Skeletal muscle tissue (tissue), 4 donors: ENCODE measurements around the gene BAHD1. TPM values are rescaled to one million over a fixed set of nuclear protein-coding genes. Genes with fewer than 3 reads are reported as not detected.
A peak's percentile ranks its signal among the peaks of the same experiment; 100 is the strongest.

Experiments
- H3K27ac ChIP-seq: one replicate; pipeline ENCODE4 v1.7.0; 2013; ENCODE audit warnings: mild to moderate bottlenecking, low read depth, low read length, inconsistent platforms
- H3K27me3 ChIP-seq, 3 donors: one replicate each; pipeline ENCODE4 v1.7.0; 2013; ENCODE audit warnings: low read length in 3 of 3; ENCODE audit not compliant: control insufficient read depth in 3 of 3, insufficient read depth in 3 of 3
- H3K36me3 ChIP-seq, 3 donors: one replicate each; pipeline ENCODE4 v1.7.0; 2013; ENCODE audit warnings: low read length in 3 of 3; ENCODE audit not compliant: control insufficient read depth in 3 of 3, insufficient read depth in 3 of 3
- H3K4me1 ChIP-seq, 3 donors: one replicate each; pipeline ENCODE4 v1.7.0; 2013; ENCODE audit warnings: low read length in 3 of 3, mild to moderate bottlenecking in 3 of 3; ENCODE audit not compliant: control insufficient read depth in 3 of 3, insufficient read depth in 3 of 3
- H3K4me3 ChIP-seq, 3 donors: one replicate each; pipeline ENCODE4 v1.7.0; 2013; ENCODE audit warnings: low read length in 3 of 3
- H3K9ac ChIP-seq, 3 donors: one replicate each; pipeline ENCODE4 v1.7.0; 2013; ENCODE audit warnings: low read length in 3 of 3, mild to moderate bottlenecking in 3 of 3, moderate library complexity in 2 of 3, low read depth in 1 of 3
- H3K9me3 ChIP-seq, 3 donors: one replicate each; pipeline ENCODE4 v1.7.0; 2013; ENCODE audit warnings: low read length in 3 of 3; ENCODE audit not compliant: control insufficient read depth in 3 of 3
- total RNA-seq: library from RNA; depleted of rRNA; stranded (reverse); fragments of >200 nt; gene quantifications from one replicate; pipeline ENCODE4 v1.2.3, GENCODE V29; 2014
- donor health status: Osteomylitis.

BAHD1 gene
- total RNA-seq, 1 donor from 2014 or later = 9.4 TPM

- Histone ChIP-seq H3K4me1 (peaks cover 20 to 27% (median 21%) of the 10 kb centered on the region in 3 donors), H3K27me3 (no peaks in the 10 kb centered on the region), H3K9ac (peak overlapping the region in 1 of 3 donors; percentile 57), H3K27ac (peak overlapping the region; percentile 66), H3K36me3 (peaks cover 9 to 16% (median 14%) of the 10 kb centered on the region in 3 donors), H3K9me3 (no peaks in the 10 kb centered on the region), H3K4me3 (peak overlapping the region; percentile 22 to 43 (median 22))
Measured at GRCh38 chr15:40421246-40422157, 19.3 kb upstream of the BAHD1 start.

GRCh38 chr15:40424483-40425115 is 16.2 kb upstream of the BAHD1 start:
- H3K4me1 ChIP-seq = peaks cover 20 to 27% (median 21%) of the 10 kb centered on the region in 3 donors
- H3K36me3 ChIP-seq = no peaks in the 10 kb centered on the region

GRCh38 chr15:40425681-40426080 is 15.1 kb upstream of the BAHD1 start:
- no peak overlapping the region for H3K27ac ChIP-seq
- H3K4me1 ChIP-seq = peaks cover 12 to 18% (median 14%) of the 10 kb centered on the region in 3 donors
- no peaks in the 10 kb centered on the region for H3K36me3 ChIP-seq
- no peaks in the 10 kb centered on the region for H3K9me3 ChIP-seq
- no peak overlapping the region for H3K9ac ChIP-seq
- no peak overlapping the region for H3K4me3 ChIP-seq
- peaks cover 0 to 5% (median 0%) of the 10 kb centered on the region in 3 donors for H3K27me3 ChIP-seq

More at GRCh38 chr15:40424483-40425115, 16.2 kb upstream of the BAHD1 start:
- H3K9me3 ChIP-seq = no peaks in the 10 kb centered on the region
- H3K27ac ChIP-seq = no peak overlapping the region
- peak overlapping the region in 2 of 3 donors; percentile 29 to 40 for H3K9ac ChIP-seq
- no peak overlapping the region for H3K4me3 ChIP-seq
- H3K27me3 ChIP-seq = no peaks in the 10 kb centered on the region

DNA sequence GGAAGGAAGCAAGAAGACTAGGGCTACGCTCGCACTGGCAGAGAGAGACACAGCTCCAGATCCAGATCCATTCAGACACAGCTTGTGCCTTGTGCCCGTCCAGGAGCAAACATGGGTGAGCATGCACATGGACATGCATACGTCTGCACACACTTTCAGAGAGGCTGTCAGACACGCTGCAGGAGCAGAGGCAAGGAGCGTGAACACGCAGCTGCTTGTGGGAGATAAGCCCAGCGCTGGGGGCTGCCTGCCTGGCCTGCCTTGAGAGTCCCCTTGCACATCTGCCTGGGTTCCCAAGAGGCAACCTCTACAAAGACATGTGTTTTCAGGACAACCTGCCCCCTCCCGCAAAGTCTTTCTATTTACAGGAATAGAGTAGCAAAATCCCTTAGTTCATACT is 13.6 kb upstream of the BAHD1 start:
- H3K9ac ChIP-seq = peak overlapping the region in 1 of 3 donors; percentile 1
- H3K9me3 ChIP-seq = no peaks in the 10 kb centered on the region
- H3K27me3 ChIP-seq = peaks cover 0 to 5% (median 0%) of the 10 kb centered on the region in 3 donors
- H3K36me3 ChIP-seq = no peaks in the 10 kb centered on the region
- peaks cover 0 to 4% (median 0%) of the 10 kb centered on the region in 3 donors for H3K4me1 ChIP-seq
- H3K27ac ChIP-seq = no peak overlapping the region
- H3K4me3 ChIP-seq = no peak overlapping the region

GRCh38 chr15:40428185-40428584 is 12.6 kb upstream of the BAHD1 start:
- Histone ChIP-seq H3K27ac (no peak overlapping the region), H3K4me1 (peaks cover 0 to 4% (median 0%) of the 10 kb centered on the region in 3 donors), H3K27me3 (peaks cover 0 to 5% (median 0%) of the 10 kb centered on the region in 3 donors), H3K9me3 (no peaks in the 10 kb centered on the region), H3K36me3 (no peaks in the 10 kb centered on the region), H3K9ac (no peak overlapping the region), H3K4me3 (no peak overlapping the region)

- Histone ChIP-seq H3K27me3 (peaks cover 0 to 5% (median 0%) of the 10 kb centered on the region in 3 donors), H3K36me3 (no peaks in the 10 kb centered on the region), H3K27ac (no peak overlapping the region), H3K4me3 (no peak overlapping the region), H3K9me3 (no peaks in the 10 kb centered on the region), H3K9ac (no peak overlapping the region), H3K4me1 (peaks cover 0 to 4% (median 0%) of the 10 kb centered on the region in 3 donors)
Measured at GRCh38 chr15:40429068-40429710, 11.6 kb upstream of the BAHD1 start.

- H3K27ac ChIP-seq = no peak overlapping the region
- H3K27me3 ChIP-seq = peaks cover 2 to 9% (median 3%) of the 10 kb centered on the region in 3 donors
- H3K9ac ChIP-seq = no peak overlapping the region
- H3K4me1 ChIP-seq = peaks cover 0 to under 1% (median 0%) of the 10 kb centered on the region in 3 donors
- no peaks in the 10 kb centered on the region for H3K9me3 ChIP-seq
- no peak overlapping the region for H3K4me3 ChIP-seq
- no peaks in the 10 kb centered on the region for H3K36me3 ChIP-seq
Measured at GRCh38 chr15:40430271-40430805, 10.4 kb upstream of the BAHD1 start.

DNA sequence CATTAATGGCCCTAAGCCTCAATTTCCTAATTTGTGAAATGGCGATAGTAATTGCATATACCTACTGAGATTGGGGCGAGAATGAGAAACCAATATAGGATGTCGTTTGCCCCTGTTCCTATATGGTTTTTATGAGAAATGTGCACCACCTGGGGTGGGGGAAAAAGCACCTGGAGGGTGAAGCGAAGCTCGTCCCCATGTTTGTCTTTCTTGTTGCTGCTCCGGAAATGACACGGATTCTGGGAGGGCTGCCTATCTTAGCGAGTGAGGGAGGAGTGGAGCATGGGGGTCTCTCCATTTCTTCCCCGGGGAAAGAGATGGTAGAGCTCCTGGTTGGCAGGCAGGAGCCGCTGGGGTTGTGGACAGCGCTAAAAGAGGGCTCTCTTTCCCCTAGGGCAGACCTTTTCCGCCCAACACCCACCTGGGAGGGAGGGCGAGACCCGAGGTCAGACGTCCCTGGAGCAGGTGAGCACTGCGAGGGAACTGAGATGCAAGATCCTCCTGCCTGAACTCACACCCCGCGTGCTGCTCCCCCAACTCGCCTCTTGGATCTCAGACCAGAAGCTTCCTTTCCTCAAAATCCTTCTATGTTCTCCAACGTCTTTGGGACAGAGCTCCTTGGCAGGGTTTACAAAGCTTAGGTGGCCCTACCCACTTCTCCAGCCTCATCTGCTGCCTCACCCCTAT is 5.6 kb upstream of the BAHD1 start:
- Histone ChIP-seq H3K27ac (no peak overlapping the region), H3K9me3 (no peaks in the 10 kb centered on the region), H3K9ac (no peak overlapping the region), H3K27me3 (peaks cover 35 to 38% (median 37%) of the 10 kb centered on the region in 3 donors), H3K36me3 (no peaks in the 10 kb centered on the region), H3K4me1 (peaks cover 10 to 25% (median 23%) of the 10 kb centered on the region in 3 donors), H3K4me3 (no peak overlapping the region)

GRCh38 chr15:40435710-40436089 is 5.1 kb upstream of the BAHD1 start:
- Histone ChIP-seq H3K27ac (no peak overlapping the region), H3K4me3 (no peak overlapping the region), H3K36me3 (no peaks in the 10 kb centered on the region), H3K27me3 (peaks cover 35 to 37% (median 35%) of the 10 kb centered on the region in 3 donors), H3K9me3 (no peaks in the 10 kb centered on the region), H3K9ac (no peak overlapping the region), H3K4me1 (peaks cover 10 to 27% (median 25%) of the 10 kb centered on the region in 3 donors)
